ENCODE results near the gene OR52M1.

The OR52M1 gene

DNA sequence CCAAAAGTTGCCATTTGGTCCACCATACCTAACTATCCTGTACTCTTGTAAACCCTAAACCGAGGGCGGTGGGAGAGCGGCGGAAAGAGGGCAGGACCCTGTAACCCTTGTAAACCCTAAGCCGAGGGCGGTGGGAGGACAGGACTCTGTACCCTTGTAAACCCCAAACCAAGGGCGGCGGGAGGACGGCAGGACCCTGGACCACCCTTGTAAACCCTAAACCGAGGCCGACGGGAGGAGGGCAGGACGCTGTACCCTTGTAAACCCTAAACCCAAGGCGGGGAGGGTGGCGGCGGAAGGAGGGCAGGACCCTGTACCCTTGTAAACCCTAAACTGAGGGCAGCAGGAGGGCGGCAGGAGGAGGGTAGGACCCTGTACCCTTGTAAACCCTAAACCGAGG, 24.1 kb downstream of the OR52M1 start:
- DNase-seq (ENCODE audit: low spot score) = no peak

DNA sequence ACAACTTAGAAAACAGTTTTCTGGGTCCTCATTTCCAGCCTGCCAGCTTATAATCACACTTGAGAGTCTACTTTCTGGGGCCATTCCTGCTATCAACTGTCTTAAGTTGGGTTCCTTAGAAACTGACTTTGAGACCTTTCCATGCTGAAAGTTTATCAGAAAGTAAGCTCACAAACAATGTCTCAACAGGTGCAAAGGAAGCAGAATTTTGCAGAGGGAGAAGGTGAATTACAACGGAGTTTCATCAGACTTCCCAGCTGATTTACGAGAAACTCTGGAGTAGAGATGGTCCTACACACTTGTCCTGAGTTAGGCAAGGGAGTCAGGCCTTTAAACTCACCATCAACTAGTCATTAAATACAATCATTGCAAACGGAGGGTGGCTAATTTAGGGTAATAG, 31.9 kb downstream of the OR52M1 start:
- DNase-seq (ENCODE audit: low spot score) = no peak

- no peak for DNase-seq (ENCODE audit: low spot score)
These were observed 32.8 kb downstream of the OR52M1 start for GRCh38 chr11:4577761-4578160.

DNA sequence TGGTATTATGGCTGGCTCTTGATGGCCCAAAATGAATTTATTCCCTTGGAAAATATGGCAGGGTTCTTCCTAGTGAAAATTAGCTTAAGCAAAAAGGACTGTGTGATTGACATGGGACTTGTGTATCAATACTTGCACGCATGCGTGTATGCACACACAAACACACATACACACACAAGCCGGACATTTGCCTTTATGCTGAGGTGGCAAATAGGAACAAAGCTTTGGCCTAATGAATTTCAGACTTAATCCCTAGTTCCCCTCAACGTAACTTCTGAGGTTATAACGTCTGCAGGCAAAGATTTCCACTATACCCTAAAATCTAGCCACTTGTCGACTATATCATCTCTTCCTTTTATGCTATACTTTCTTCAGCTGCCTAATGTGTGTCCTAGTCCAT, 33.6 kb downstream of the OR52M1 start:
- DNase-seq (ENCODE audit: low spot score) = no peak

- no peak for DNase-seq (ENCODE audit: low spot score)
These were observed 35.1 kb downstream of the OR52M1 start for GRCh38 chr11:4580124-4580523.

DNA sequence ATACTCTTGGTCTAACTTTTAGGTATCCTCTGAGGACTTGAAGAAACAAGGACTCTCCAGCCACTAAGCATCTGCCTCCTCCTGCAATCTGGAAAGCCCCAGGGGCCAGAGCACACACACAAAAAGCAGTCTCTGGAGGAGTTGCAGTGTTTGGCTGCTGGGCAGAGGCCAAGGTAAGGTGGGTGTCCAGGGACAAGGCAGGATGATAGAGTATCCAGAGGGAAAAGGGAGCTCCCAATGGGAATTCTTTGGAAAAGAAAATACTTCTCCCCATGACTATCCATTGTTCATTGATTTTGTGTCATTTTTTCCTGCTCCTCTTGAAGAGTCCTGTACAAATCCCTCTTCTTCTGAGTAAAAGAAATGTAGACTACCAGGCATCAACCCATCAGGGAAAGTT, 36.5 kb downstream of the OR52M1 start, which contains the start of gene OR52I2:
Gene OR52I2, plus strand, starts transcription at position 301 of the 400 bp plus-strand sequence.
- DNase-seq (ENCODE audit: low spot score) = no peak

- DNase-seq (ENCODE audit: low spot score) = no peak
These were observed 44.0 kb downstream of the OR52M1 start for GRCh38 chr11:4589017-4589416.

- no peak for DNase-seq (ENCODE audit: low spot score)
These were observed 48.7 kb downstream of the OR52M1 start, which contains the start of gene OR52I1 for GRCh38 chr11:4593739-4594138. Gene OR52I1, plus strand, starts transcription at chr11:4594039. Its CDS starts 0 bp downstream, at chr11:4594039.
